ENCODE data around the gene UBE2Q2. TPM values are rescaled to one million over a fixed set of nuclear protein-coding genes. Genes with fewer than 3 reads are reported as not detected.
A peak's percentile ranks its signal among the peaks of the same experiment; 100 is the strongest.
"Not testable (repeated sequence)": the region's sequence is repeated elsewhere in the genome, so short reads cannot be mapped to it uniquely, and the experiment has no call there.

Gene UBE2Q2
- 10 to 100 TPM; 43.3 to 68.1 (median 52.0) TPM for polyA plus RNA-seq (ENCODE audit: insufficient read length in 4 of 4)

GRCh38 chr15:75842722-75843677, at the start of gene UBE2Q2:
Gene UBE2Q2 (plus strand): TSS chr15:75843447. CDS start chr15:75843667, 220 bp downstream.
- peak; percentile 38 to 51 (median 46) for DNase-seq (ENCODE audit: low read depth in 4 of 4, low spot score in 3 of 4)

- no peak for DNase-seq (ENCODE audit: low read depth in 4 of 4, low spot score in 3 of 4)
Observed at GRCh38 chr15:75796321-75796720, 46.9 kb upstream of the UBE2Q2 start.

GRCh38 chr15:75797146-75797545, 46.1 kb upstream of the UBE2Q2 start:
- DNase-seq (ENCODE audit: low read depth in 4 of 4, low spot score in 3 of 4): not testable (repeated sequence)

GRCh38 chr15:75799190-75799589, 44.1 kb upstream of the UBE2Q2 start:
- DNase-seq (ENCODE audit: low read depth in 4 of 4, low spot score in 3 of 4): no peak

GRCh38 chr15:75800409-75800808, 42.8 kb upstream of the UBE2Q2 start:
- DNase-seq (ENCODE audit: low read depth in 4 of 4, low spot score in 3 of 4): not testable (repeated sequence)

GRCh38 chr15:75801859-75802593, 41.2 kb upstream of the UBE2Q2 start:
- peak; percentile 39 to 63 (median 44) for DNase-seq (ENCODE audit: low read depth in 4 of 4, low spot score in 3 of 4)

DNA sequence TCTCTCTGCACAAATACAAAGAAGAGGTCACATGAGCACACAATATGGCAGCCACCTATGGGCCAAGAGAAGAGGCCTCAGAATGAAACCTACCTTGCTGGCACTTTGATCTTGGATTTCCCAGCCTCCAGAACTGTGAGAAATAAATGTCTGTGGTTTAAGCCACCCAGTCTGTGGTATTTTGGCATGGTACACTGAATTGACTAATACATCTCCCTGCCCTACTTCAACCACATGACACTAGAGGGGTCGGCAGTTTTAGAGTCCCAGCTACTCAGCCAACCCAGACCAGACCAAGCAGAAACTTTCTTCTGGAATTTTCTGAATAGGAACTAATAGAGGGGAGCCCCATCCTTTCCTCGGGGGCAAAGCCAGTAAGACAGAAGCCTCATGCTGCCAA, 35.8 kb upstream of the UBE2Q2 start:
- DNase-seq (ENCODE audit: low read depth in 4 of 4, low spot score in 3 of 4): not testable (repeated sequence)

DNA sequence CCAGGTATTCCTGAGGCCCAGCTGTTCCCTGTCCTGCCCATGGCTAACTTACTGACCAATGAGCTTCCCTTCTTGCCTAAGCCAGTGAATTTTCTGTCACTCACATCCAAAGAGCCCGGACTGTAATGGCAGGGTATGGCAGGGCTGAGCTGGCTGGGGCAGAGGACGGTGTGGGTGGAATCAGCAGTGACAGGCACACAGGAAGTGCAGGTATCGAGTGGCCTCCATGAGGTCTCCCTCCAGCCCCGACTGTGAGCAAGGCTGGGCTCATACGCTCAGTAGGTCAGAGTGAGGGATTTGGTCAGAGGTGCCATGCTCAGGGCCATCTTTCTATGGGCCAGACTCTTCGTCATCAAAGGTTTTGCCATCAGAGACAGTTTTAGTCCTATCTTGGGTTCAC, 35.2 kb upstream of the UBE2Q2 start:
- not testable (repeated sequence) for DNase-seq (ENCODE audit: low read depth in 4 of 4, low spot score in 3 of 4)

- DNase-seq (ENCODE audit: low read depth in 4 of 4, low spot score in 3 of 4): no peak
Observed at GRCh38 chr15:75808563-75808962, 34.7 kb upstream of the UBE2Q2 start.

DNA sequence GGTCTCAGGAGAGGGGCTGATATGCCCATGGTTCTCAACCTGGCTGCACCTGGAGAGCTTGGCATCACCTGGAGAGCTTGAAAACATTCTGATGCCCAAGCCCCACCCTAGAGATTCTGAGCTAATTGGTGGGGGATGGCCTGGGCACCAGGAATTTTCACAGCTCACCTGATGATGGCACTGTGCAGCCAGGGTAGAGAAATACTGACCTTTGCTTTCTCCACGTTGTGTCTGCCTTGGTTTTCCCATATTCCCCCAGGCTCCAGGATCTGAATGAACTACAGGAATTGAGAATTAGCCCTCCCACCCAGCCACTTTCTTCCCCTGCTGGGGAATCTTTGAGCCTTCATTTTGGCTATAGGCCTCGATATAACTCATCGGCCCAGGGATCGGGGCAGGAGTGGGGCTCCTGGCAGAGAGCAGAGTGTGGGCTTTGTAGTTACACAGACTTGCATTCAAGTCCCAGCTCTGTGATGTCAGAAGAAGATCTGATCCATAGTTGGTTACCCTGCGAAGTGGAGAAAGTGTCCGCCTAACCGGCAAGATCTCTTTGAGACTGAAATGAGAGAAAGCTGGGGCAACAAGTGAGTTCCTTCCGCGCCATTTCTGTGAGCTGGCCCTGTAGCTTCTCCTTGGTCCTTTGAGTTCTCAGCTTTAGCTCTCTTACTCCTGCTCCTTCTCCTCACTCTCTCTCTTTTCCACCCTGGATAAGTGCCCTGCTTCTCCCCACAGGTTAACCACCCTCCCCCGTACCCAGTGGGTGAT, 33.1 kb upstream of the UBE2Q2 start:
- no peak for DNase-seq (ENCODE audit: low read depth in 4 of 4, low spot score in 3 of 4)

- DNase-seq (ENCODE audit: low read depth in 4 of 4, low spot score in 3 of 4): no peak
Observed at GRCh38 chr15:75810874-75811498, 32.3 kb upstream of the UBE2Q2 start.

- no peak for DNase-seq (ENCODE audit: low read depth in 4 of 4, low spot score in 3 of 4)
Observed at GRCh38 chr15:75811626-75812025, 31.6 kb upstream of the UBE2Q2 start.

DNA sequence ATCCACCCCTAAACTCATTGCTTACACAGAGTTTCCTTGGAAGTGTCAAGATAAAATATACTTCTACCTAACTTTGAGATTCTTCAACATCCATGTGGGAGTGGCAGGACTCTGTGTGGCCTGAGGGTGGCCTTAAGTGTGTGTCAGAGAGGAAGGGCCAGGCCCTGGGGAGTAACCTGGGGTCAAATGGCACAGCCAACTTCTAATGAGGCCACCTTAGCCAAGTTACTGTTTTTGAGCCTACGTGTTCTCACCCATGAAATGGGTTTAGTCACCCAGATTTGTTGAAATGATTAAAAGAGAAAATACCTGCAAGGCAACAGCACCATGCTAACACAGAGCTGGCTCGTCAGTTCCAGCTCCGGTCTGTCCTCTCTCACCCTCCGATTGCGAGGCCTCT, 28.5 kb upstream of the UBE2Q2 start:
- DNase-seq (ENCODE audit: low read depth in 4 of 4, low spot score in 3 of 4): no peak

DNA sequence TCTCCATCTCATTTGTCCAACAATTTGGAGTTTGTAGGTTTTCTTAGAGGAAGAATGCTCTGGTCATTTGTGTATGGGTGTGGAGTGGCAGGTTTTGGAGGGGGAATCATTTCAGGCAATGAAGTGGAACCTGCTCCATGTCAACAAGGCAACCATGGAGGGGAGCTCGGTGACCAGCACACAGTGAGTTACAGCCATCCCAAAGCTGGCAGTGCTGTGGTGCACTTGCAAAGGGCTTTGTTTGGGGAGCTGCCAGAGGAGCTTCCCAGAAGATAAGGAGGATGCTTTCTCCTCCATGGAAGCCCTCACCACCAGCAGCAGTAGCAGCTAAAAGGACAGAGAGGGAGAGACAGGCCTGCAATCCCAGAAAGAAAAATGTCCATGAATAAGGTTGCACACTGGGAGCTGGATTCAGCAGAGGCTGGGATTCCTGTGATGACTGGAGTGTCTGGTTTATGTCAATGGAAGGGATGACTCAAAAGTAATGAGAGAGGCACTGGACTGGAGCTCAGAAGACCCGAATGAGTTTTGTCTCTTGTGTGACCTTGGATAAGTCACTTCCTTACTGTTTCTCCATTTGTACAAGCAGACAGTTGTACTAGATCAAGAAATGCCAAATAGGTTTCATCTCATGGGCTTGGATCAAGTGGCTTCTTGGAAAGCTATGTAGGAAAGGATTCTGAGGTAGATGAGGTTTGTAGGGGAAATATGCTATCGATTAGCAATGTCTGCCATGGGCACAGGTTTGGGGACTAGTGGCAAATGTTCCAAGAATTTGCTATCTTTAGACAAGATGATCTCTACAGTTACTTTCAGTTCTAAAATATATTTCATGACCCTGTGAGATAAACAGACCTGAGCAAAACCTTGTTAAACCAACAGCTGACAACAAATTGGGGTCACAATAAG, 27.2 kb upstream of the UBE2Q2 start:
- DNase-seq (ENCODE audit: low read depth in 4 of 4, low spot score in 3 of 4): no peak

GRCh38 chr15:75817138-75817935, 25.9 kb upstream of the UBE2Q2 start:
- DNase-seq (ENCODE audit: low read depth in 4 of 4, low spot score in 3 of 4): no peak

DNA sequence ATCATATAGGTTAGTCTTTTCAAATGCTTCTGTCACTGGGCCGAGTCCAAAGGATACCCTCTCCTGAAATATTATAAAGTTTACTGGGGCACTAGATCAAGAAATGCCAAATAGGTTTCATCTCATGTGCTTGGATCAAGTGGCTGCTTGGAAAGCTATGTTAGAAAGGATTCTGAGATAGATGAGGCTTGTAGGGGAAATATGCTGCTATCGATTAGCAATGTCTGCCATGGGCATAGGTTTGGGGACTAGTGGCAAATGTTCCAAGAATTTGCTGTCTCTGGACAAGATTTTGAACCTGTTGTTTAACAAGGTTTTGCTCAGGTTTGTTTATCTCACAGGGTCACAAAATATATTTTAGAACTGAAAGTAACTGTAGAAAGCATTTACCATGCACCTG, 23.0 kb upstream of the UBE2Q2 start:
- no peak for DNase-seq (ENCODE audit: low read depth in 4 of 4, low spot score in 3 of 4)

DNA sequence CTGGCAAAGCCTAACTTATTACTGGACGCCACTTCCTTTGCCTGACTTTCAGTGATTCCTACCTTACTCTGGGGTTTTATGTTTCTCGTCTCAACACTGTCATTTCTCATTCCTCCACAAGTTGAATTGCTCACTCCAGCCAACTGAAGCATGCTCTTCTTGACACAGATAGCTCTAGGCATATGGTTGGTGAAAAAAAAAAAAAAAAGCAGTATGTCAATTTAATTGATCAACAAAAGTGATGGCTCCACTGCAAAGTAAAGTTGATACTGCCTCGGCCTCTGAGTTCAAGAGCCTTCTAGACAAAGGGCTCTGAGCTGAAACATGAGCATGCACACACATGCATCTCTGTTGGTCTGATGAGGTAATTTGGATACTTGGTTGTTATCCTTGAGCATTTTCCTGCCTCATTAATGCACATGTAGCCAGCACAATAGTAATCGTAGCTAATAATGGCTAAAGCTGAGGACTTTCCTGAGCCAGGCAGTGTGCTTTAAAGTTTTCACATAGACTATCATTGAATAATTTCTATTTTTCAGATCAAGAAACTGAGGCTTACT, 21.4 kb upstream of the UBE2Q2 start:
- no peak for DNase-seq (ENCODE audit: low read depth in 4 of 4, low spot score in 3 of 4)

DNA sequence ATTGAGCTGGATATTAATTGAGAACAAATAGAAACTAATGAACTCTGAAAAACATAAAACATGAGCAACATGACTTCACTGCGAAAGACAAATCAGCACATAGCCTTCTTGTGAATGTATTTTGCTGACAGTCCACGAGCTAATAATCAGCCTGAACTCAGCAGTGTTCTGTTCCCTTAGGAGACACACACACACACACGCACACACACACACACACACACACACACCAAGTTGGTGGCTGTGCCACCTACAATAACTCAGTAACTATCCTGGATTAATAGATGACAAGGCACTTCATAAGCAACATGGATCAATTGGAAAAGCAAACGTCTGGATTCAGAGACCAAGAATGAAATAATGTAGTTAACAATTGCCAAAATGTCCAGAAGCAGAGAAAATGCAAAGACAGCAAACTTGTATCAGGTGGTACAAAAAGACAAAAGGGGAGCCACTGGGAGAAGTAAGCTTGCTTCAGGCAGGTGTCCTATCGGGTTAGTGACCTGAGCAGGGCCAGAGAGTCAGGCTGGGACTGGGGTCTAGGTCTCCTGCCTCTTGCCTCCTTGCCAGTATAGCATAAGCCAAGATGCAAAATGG, 20.5 kb upstream of the UBE2Q2 start:
- no peak for DNase-seq (ENCODE audit: low read depth in 4 of 4, low spot score in 3 of 4)
